HS-27A (cell line): ENCODE data around the gene GDF15.
"Not testable (repeated sequence)": the region's sequence is repeated elsewhere in the genome, so short reads cannot be mapped to it uniquely, and the experiment has no call there.

Source experiments
- DNase-seq: peaks from one replicate; pipeline ENCODE4 v3.0.0-alpha.2; 2012; ENCODE audit warnings: low read depth, missing footprints

Gene GDF15

GRCh38 chr19:18385675-18386542 is at the start of gene GDF15:
Gene GDF15, plus strand, starts transcription at chr19:18386158. Its CDS starts 32 bp downstream, at chr19:18386190.
- DNase-seq, result no peak

- no peak for DNase-seq
These were observed 47.4 kb upstream of the GDF15 start for GRCh38 chr19:18338541-18338940.

- no peak for DNase-seq
These were observed 46.2 kb upstream of the GDF15 start for GRCh38 chr19:18339723-18340122.

- DNase-seq, result no peak
These were observed 45.6 kb upstream of the GDF15 start, which contains the start of gene PGPEP1 for GRCh38 chr19:18340190-18340989. Gene PGPEP1, plus strand, starts transcription at chr19:18340598. Its CDS starts 84 bp downstream, at chr19:18340682.

GRCh38 chr19:18340990-18341868 is 44.7 kb upstream of the GDF15 start:
- no peak for DNase-seq

GRCh38 chr19:18342090-18342632 is 43.8 kb upstream of the GDF15 start:
- no peak for DNase-seq

GRCh38 chr19:18344582-18344950 is 41.4 kb upstream of the GDF15 start:
- DNase-seq, result no peak

- no peak for DNase-seq
These were observed 40.7 kb upstream of the GDF15 start for GRCh38 chr19:18345296-18345695.

GRCh38 chr19:18346091-18346490 is 39.9 kb upstream of the GDF15 start:
- no peak for DNase-seq

GRCh38 chr19:18348171-18348570 is 37.8 kb upstream of the GDF15 start:
- no peak for DNase-seq

GRCh38 chr19:18348818-18349339 is 37.1 kb upstream of the GDF15 start:
- DNase-seq, result not testable (repeated sequence)

- DNase-seq, result no peak
These were observed 36.3 kb upstream of the GDF15 start for GRCh38 chr19:18349524-18350128.

GRCh38 chr19:18350490-18350889 is 35.5 kb upstream of the GDF15 start:
- DNase-seq, result no peak

- no peak for DNase-seq
These were observed 34.4 kb upstream of the GDF15 start for GRCh38 chr19:18351544-18351943.

GRCh38 chr19:18353378-18354005 is 32.5 kb upstream of the GDF15 start:
- DNase-seq, result no peak

GRCh38 chr19:18354743-18355142 is 31.2 kb upstream of the GDF15 start:
- DNase-seq, result not testable (repeated sequence)

- no peak for DNase-seq
These were observed 28.9 kb upstream of the GDF15 start for GRCh38 chr19:18357041-18357440.

GRCh38 chr19:18361646-18362045 is 24.3 kb upstream of the GDF15 start:
- no peak for DNase-seq

GRCh38 chr19:18362934-18363542 is 22.9 kb upstream of the GDF15 start:
- DNase-seq, result no peak

- DNase-seq, result no peak
These were observed 22.2 kb upstream of the GDF15 start for GRCh38 chr19:18363787-18364186.
